NCI-H2107 (cell line): ENCODE data around the gene ZNF12.
"Not testable (repeated sequence)": the region's sequence is repeated elsewhere in the genome, so short reads cannot be mapped to it uniquely, and the experiment has no call there.

Source experiments
- DNase-seq: peaks from one replicate; lab custom pipeline; 2025; lab: John Stamatoyannopoulos, UW

ZNF12 gene

DNA sequence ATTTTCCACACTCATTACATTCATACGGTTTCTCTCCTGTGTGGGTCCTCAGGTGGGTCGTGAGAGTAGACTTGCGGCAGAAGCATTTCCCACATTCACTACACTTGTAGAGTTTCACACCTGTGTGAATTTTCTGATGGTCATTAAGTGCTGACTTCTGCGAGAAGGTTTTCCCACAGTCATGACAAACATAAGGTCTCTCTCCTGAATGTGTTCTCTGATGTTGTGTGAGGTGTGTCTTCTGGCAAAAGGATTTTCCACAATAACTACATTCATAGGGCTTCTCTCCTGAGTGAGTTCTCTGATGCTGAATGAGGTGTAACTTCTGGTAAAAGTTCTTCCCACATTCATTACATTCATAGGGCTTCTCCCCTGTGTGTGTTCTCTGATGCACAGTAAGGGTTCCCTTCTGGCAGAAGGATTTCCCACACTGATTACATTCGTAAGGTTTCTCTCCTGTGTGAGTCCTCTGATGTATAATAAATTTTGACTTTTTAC, 15.1 kb downstream of the ZNF12 start:
- DNase-seq = no peak

DNA sequence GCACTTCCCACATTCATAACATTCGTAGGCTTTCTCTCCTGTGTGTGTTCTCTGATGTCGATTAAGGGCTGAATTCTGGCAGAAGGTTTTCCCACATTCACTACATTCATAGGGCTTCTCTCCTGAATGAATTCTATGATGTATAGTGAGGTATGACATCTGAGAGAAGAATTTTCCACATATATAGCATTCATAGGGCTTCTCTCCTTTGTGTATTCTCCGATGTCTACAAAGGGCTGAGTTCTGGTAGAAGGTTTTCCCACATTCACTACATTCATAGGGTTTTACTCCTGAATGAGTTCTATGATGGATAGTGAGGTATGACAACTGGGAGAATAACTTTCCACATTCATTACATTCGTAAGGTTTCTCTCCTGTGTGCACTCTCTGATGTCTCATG, 15.6 kb downstream of the ZNF12 start:
- DNase-seq = no peak

GRCh38 chr7:6680146-6680545, 26.6 kb downstream of the ZNF12 start:
- DNase-seq = no peak

DNA sequence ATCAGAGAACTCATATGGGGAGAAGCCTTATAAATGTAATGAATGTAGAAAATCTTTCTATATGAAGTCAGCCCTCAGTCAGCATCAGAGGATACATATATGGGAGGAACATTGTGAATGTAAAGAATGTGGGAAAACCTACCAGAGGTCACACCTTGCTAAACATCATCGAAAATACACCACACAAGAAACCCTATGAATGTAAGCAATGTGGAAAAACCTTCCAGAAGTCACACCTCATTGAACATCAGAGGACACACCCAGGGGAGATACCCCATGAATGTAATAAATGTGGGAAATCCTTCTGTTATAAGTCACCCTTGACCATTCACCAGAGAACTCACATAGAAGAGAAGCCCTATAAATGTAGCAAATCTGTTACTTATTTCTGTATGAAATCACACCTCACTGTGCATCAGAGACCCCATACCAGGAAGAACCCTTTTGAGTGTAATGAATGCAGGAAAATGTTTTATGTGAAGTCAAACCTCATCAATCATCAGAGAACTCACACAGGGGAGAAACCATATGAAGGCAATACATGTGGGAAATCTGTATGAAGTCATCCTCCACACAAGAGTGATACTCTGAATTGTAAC, 30.8 kb downstream of the ZNF12 start:
- no peak for DNase-seq

DNA sequence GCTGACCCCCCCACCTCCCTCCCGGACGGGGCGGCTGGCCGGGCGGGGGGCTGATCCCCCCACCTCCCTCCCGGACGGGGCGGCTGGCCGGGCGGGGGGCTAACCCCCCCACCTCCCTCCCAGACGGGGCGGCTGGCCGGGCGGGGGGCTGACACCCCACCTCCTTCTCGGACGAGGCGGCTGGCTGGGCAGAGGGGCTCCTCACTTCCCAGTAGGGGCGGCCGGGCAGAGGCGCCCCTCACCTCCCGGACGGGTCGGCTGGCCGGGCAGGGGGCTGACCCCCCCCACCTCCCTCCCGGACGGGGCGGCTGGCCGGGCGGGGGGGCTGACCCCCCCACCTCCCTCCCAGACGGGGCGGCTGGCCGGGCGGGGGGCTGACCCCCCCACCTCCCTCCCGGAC, 35.9 kb downstream of the ZNF12 start:
- not testable (repeated sequence) for DNase-seq

GRCh38 chr7:6658618-6659345, 48.0 kb downstream of the ZNF12 start:
- no peak for DNase-seq

DNA sequence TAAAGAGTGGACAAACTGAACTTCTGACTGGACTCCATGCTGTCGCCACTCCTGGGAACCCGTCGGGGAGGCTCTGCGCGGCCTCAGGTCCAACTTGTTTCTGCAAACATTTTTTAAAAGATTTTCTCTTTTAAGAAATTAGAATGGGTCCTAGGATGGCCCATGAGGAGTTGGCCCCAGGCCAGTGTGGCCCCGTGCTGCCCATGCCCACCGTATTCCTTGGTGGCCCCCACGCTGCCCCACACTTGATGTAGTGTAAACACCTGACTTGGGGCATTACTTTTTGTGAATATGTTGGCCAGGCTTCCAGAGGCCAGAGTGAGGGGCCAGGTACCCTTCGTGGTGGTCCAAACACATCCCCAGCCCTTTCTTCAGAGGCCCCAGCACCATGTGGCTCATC, 50.3 kb downstream of the ZNF12 start:
- DNase-seq = no peak

GRCh38 chr7:6655636-6656385, 50.9 kb downstream of the ZNF12 start:
- DNase-seq = no peak

DNA sequence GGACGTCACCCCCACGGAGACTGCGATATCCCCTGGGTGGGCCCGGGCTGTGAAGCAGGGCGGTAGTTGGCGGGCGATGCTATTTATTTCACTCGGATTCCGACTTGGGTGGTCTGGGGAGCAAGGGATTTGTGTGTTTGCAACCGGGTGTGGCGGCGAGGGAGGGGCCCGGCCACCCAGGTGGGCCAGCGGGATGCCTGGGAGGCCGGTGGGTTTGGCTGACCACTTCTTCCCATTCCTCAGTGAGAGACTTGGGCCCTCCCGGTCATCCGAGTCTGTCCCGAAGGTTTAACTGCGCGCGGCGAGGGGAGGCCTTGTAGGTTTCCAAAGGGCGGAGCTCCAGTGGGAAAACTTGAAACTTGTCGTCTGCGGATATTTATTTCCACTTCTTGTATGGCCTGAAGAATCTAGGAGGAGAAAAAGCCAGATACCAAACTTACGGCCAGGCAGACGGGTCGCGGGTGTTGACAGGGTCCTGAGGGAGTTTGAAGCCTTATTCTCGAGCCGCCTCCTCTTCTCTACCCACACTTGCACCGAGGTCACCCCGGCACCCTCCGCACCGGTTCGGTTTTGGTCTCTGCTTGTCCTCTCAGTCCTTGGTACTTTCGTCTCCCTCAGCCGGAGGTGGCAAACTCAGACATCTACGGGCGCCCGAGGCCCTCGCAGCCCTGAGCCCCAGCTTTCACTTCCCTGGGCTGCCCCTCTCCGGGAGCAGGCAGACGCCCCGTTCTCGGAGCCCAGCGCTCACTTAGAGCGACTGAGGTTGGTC, 51.7 kb downstream of the ZNF12 start:
- no peak for DNase-seq

GRCh38 chr7:6654113-6654841, 52.5 kb downstream of the ZNF12 start:
- DNase-seq = no peak

DNA sequence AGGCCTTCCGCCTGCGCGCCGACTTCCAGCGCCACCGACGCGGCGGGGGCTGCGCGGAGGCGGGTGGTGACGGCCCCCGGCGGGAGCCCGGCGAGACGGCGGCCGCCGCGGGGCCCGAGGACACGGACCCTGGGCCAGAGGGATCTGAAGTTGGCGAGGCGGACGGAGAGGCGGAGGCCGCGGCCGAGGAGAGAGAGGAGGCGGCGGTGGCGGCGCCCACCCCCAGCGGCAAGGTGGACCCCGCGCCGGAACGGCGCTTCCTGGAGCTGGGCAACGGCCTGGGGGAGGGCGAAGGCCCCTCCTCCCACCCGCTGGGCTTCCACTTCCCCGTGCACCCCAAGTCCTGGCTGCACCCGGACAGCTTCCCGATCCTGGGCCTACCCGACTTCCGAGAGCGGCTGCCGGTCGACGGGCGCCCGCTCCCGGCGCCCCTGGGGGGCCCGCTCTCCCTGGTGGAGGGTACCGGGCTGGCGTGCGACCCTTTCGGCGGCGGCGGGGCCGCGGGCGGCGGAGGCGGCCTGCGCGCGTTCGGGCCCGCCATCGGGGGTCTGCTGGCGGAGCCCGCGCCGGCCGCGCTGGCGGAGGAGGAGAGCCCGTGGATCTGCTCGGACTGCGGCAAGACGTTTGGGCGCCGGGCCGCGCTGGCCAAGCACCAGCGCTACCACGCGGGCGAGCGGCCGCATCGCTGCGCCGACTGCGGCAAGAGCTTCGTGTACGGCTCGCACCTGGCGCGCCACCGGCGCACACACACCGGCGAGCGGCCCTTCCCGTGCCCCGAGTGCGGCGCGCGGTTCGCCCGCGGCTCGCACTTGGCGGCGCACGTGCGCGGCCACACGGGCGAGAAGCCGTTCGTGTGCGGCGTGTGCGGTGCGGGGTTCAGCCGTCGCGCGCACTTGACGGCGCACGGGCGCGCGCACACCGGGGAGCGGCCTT, 53.4 kb downstream of the ZNF12 start:
- DNase-seq = no peak

DNA sequence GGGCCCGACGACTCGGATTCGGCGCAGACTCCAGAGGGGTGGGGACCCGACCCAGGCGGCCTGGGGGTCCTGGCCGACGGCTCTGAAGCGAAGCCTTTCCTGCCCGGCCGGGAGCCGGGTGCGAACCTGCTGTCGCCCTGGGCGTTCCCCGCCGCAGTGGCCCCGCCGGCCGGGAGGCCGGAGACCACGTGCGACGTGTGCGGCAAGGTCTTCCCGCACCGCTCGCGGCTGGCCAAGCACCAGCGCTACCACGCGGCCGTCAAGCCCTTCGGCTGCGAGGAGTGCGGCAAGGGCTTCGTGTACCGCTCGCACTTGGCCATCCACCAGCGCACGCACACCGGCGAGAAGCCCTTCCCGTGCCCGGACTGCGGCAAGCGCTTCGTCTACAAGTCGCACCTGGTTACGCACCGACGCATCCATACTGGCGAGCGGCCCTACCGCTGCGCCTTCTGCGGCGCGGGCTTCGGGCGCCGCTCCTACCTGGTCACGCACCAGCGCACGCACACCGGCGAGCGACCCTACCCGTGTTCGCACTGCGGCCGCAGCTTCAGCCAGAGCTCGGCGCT, 54.2 kb downstream of the ZNF12 start:
- DNase-seq = no peak

- no peak for DNase-seq
Observed at GRCh38 chr7:6651851-6652445, 54.8 kb downstream of the ZNF12 start.

DNA sequence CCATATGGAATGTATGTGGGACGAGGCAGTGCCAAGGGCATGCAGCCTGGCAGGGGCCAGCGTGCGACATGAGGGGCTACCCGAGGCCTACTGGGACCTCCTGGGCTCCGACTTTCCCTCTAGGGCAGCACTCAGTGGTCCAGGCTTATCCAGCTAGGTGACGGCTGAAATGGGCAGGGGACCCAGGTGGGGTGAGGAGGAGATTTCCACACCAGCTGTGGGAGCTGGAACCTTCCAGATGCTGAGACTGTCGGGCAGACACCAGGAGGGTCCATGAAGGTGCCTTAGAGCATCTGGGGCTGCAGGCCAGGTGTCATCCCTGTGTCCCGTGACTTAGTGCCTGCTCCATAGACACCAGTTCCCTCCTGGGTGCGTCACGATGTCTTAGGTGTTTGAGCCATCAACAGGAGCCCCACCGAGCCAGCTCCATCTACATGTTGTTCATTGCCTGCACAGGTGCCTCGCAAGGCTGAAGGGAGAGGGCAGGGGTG, 56.2 kb downstream of the ZNF12 start:
- DNase-seq = no peak

GRCh38 chr7:6650086-6650485, 56.7 kb downstream of the ZNF12 start:
- DNase-seq = no peak

GRCh38 chr7:6649241-6649961, 57.3 kb downstream of the ZNF12 start:
- no peak for DNase-seq

DNA sequence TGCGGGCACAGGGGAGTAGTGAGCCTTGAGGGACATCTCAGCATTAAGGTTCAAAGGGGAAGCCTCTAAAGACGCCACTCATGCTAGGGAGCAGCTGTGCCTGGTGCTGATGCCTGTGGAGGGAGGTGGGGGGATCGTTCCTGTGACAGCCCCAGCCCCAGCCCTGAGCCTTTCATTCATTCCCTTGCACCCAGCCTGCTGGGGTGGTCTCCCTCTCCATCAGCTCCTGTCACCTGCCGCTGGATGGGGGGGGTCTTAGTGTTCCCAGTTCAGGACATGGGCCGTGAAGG, 58.0 kb downstream of the ZNF12 start:
- no peak for DNase-seq

DNA sequence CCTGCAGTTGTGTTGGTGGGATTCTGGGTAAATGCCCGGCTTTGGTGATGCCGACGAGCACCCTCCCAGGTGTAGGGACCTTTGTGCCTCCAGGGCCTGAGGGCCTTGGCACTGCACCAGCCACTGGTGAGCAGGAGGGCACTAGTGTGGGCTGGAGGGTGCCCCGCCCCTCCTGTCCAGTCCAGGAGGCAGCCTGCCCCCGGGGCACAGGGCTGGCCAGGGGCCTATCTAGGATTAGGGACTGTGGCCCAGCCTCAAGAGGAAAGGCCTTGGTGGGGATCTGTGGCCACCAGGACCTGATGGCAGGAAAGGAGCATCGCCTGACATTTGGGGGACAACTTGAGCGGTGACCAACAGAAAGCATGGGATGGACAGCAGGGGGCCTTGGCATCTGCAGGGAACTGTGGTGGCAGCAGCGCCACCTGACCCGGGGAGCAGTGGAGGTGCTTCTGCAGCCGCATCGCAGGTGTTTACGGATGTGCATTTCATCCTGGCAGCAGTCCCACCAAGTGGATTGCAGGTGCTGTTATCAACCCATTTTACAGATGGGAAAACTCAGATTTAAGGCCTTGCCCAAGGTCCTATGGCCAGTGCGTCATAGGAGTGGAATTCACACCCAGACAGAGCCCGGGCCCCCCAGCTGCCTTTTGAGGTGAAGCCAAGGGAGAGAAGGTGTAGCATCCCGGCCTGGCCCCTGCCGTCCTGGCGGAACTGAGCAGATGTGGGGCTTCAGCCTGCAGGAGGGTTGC, 58.5 kb downstream of the ZNF12 start:
- no peak for DNase-seq
